HG03565 (cell line): ENCODE results near the gene KCND1.
"Not testable (repeated sequence)": the region's sequence is repeated elsewhere in the genome, so short reads cannot be mapped to it uniquely, and the experiment has no call there.

Source experiments
- ATAC-seq: cut with Tn5 transposase; IDR thresholded peaks from one replicate; pipeline ENCODE4 v1.9.1; 2021; ENCODE audit warnings: mild to moderate bottlenecking, moderate library complexity; ENCODE audit not compliant: unreplicated experiment

Gene KCND1

GRCh38 chrX:48971249-48972219, at the start of gene KCND1:
KCND1 (minus strand) TSS chrX:48971844; CDS start chrX:48970271, 1,573 bp downstream.
- ATAC-seq, result no peak

- no peak for ATAC-seq
Measured at GRCh38 chrX:49019599-49020249, 48.1 kb upstream of the KCND1 start.

GRCh38 chrX:49019050-49019449, 47.4 kb upstream of the KCND1 start:
- ATAC-seq, result no peak

- ATAC-seq, result no peak
Measured at GRCh38 chrX:49003696-49004095, 32.1 kb upstream of the KCND1 start.

GRCh38 chrX:49002091-49002935, 30.7 kb upstream of the KCND1 start, which contains the start of gene GRIPAP1:
GRIPAP1 (minus strand) TSS chrX:49002264; CDS start chrX:49002229, 35 bp downstream.
- ATAC-seq, result peak; percentile 88

GRCh38 chrX:49001521-49002090, 30.0 kb upstream of the KCND1 start:
- no peak for ATAC-seq

GRCh38 chrX:49000636-49001035, 29.0 kb upstream of the KCND1 start:
- no peak for ATAC-seq

GRCh38 chrX:48999030-48999429, 27.4 kb upstream of the KCND1 start:
- no peak for ATAC-seq

- ATAC-seq, result no peak
Measured at GRCh38 chrX:48998391-48998790, 26.7 kb upstream of the KCND1 start.

- no peak for ATAC-seq
Measured at GRCh38 chrX:48997865-48998264, 26.2 kb upstream of the KCND1 start.

GRCh38 chrX:48997455-48997854, 25.8 kb upstream of the KCND1 start:
- ATAC-seq, result no peak

- ATAC-seq, result no peak
Measured at GRCh38 chrX:48996969-48997368, 25.3 kb upstream of the KCND1 start.

- no peak for ATAC-seq
Measured at GRCh38 chrX:48992341-48992740, 20.7 kb upstream of the KCND1 start.

- ATAC-seq, result no peak
Measured at GRCh38 chrX:48989483-48989882, 17.8 kb upstream of the KCND1 start.

GRCh38 chrX:48983896-48984295, 12.3 kb upstream of the KCND1 start:
- ATAC-seq, result no peak

GRCh38 chrX:48983081-48983480, 11.4 kb upstream of the KCND1 start:
- ATAC-seq, result no peak

- no peak for ATAC-seq
Measured at GRCh38 chrX:48981178-48981577, 9.5 kb upstream of the KCND1 start.

- ATAC-seq, result not testable (repeated sequence)
Measured at GRCh38 chrX:48980341-48980740, 8.7 kb upstream of the KCND1 start.

GRCh38 chrX:48978226-48978625, 6.6 kb upstream of the KCND1 start:
- no peak for ATAC-seq

- no peak for ATAC-seq
Measured at GRCh38 chrX:48976086-48976485, 4.4 kb upstream of the KCND1 start.

- no peak for ATAC-seq
Measured at GRCh38 chrX:48975541-48975940, 3.9 kb upstream of the KCND1 start.
